ENCODE measurements around the gene BOLA2.
"Not testable (repeated sequence)": the region's sequence is repeated elsewhere in the genome, so short reads cannot be mapped to it uniquely, and the experiment has no call there.

GRCh38 chr16:29466904-29467303 is 12.8 kb upstream of the BOLA2 start:
- TF ChIP-seq EZH2phosphoT487 (IDR thresholded peaks at IDR 0.05; ENCODE audit: borderline replicate concordance, low read length); EZH2 (IDR thresholded peaks at IDR 0.05; ENCODE audit: low read length, unreplicated experiment): not testable (repeated sequence)
- TF ChIP-seq, protein P1, sequence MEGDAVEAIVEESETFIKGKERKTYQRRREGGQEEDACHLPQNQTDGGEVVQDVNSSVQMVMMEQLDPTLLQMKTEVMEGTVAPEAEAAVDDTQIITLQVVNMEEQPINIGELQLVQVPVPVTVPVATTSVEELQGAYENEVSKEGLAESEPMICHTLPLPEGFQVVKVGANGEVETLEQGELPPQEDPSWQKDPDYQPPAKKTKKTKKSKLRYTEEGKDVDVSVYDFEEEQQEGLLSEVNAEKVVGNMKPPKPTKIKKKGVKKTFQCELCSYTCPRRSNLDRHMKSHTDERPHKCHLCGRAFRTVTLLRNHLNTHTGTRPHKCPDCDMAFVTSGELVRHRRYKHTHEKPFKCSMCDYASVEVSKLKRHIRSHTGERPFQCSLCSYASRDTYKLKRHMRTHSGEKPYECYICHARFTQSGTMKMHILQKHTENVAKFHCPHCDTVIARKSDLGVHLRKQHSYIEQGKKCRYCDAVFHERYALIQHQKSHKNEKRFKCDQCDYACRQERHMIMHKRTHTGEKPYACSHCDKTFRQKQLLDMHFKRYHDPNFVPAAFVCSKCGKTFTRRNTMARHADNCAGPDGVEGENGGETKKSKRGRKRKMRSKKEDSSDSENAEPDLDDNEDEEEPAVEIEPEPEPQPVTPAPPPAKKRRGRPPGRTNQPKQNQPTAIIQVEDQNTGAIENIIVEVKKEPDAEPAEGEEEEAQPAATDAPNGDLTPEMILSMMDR (conservative IDR thresholded peaks at IDR 0.05; ENCODE audit: low read depth, low read length) = not testable (repeated sequence)

All from PC-3 (cell line).